GM23338 (cell line): Measurements from ENCODE around the gene SPATA33. TPM values are rescaled to one million over a fixed set of nuclear protein-coding genes. Genes with fewer than 3 reads are reported as not detected.

Source experiments
- ATAC-seq: fragments of 200-7000 bp; cut with Tn5 transposase; 3 replicates; pipeline ENCODE4 v1.9.1; 2020
- DNase-seq: peaks from one replicate; pipeline ENCODE4 v3.0.0-alpha.2; 2015; ENCODE audit warnings: low spot score
- H2AFZ ChIP-seq: fragments of 200-600 bp; sonication (generic); 2 replicates; pipeline ENCODE4 v1.8.0; 2016; ENCODE audit warnings: antibody characterized with exemption, mild to moderate bottlenecking, moderate library complexity
- H3F3A ChIP-seq: fragments of 200-600 bp; sonication (generic); replicated peaks from 2 replicates; pipeline ENCODE4 v1.8.0; 2017; ENCODE audit warnings: antibody characterized with exemption, mixed run types, low read depth
- H3K27ac ChIP-seq: fragments of 200-600 bp; sonication (generic); 2 replicates; pipeline ENCODE4 v1.6.1; 2016; ENCODE audit warnings: low read depth
- H3K27me3 ChIP-seq: fragments of 200-600 bp; sonication (generic); 2 replicates; pipeline ENCODE4 v1.8.0; 2016; ENCODE audit warnings: mild to moderate bottlenecking, mixed run types, moderate library complexity; ENCODE audit not compliant: insufficient read depth
- H3K36me3 ChIP-seq: fragments of 200-600 bp; sonication (generic); 2 replicates; pipeline ENCODE4 v1.8.0; 2016; ENCODE audit warnings: mild to moderate bottlenecking; ENCODE audit not compliant: insufficient read depth
- H3K4me1 ChIP-seq: fragments of 200-600 bp; sonication (generic); 2 replicates; pipeline ENCODE4 v1.8.0; 2016; ENCODE audit warnings: mild to moderate bottlenecking, moderate library complexity; ENCODE audit not compliant: insufficient read depth
- H3K4me2 ChIP-seq: fragments of 200-600 bp; sonication (generic); 2 replicates; pipeline ENCODE4 v1.7.1; 2017; ENCODE audit warnings: mixed run types
- H3K4me3 ChIP-seq: fragments of 200-600 bp; sonication (generic); 2 replicates; pipeline ENCODE4 v1.6.1; 2016; ENCODE audit warnings: mixed run types
- H3K79me2 ChIP-seq: fragments of 200-600 bp; sonication (generic); replicated peaks from 2 replicates; pipeline ENCODE4 v1.8.0; 2017; ENCODE audit warnings: mild to moderate bottlenecking; ENCODE audit not compliant: insufficient read depth
- H3K9me2 ChIP-seq: fragments of 200-600 bp; sonication (generic); 2 replicates; pipeline ENCODE4 v1.8.0; 2017; ENCODE audit not compliant: insufficient read depth
- H4K20me1 ChIP-seq: fragments of 200-600 bp; sonication (generic); replicated peaks from 2 replicates; pipeline ENCODE4 v1.8.0; 2017; ENCODE audit warnings: mild to moderate bottlenecking; ENCODE audit not compliant: insufficient read depth
- H3K27ac Mint-ChIP-seq: 2 replicates; pipeline ENCODE4 v1.8.0; 2020; ENCODE audit warnings: inconsistent platforms, mild to moderate bottlenecking, moderate library complexity, mixed read lengths
- H3K27me3 Mint-ChIP-seq: 3 replicates; pipeline ENCODE4 v1.8.0; 2022; ENCODE audit warnings: low read depth, mild to moderate bottlenecking, moderate library complexity, mixed read lengths, inconsistent platforms; ENCODE audit not compliant: insufficient read depth, poor library complexity
- H3K36me3 Mint-ChIP-seq: 3 replicates; pipeline ENCODE4 v1.8.0; 2021; ENCODE audit warnings: low read depth, mild to moderate bottlenecking, inconsistent platforms, moderate library complexity, mixed read lengths
- H3K4me1 Mint-ChIP-seq: 3 replicates; pipeline ENCODE4 v1.8.0; 2020; ENCODE audit warnings: mild to moderate bottlenecking, inconsistent platforms, mixed read lengths
- H3K4me3 Mint-ChIP-seq: 3 replicates; pipeline ENCODE4 v1.8.0; 2021; ENCODE audit warnings: moderate library complexity, mild to moderate bottlenecking, inconsistent platforms, mixed read lengths
- H3K9me3 Mint-ChIP-seq: 3 replicates; pipeline ENCODE4 v1.8.0; 2020; ENCODE audit warnings: moderate library complexity, mild to moderate bottlenecking, inconsistent platforms, mixed read lengths
- CREB1 ChIP-seq: fragments of 250-450 bp; sonication (Bioruptor Pico); IDR thresholded peaks from 2 replicates; pipeline ENCODE4 v1.5.0; 2020; ENCODE audit warnings: low read depth, mild to moderate bottlenecking, moderate library complexity
- CTCF ChIP-seq, 2 experiments: fragments of 200-600 bp in 1 of 2; sonication (generic) in 1 of 2; conservative IDR thresholded peaks; 2 replicates each; pipeline versions ENCODE4 v1.5.1 to v1.6.1; 2016 to 2017; ENCODE audit warnings: antibody characterized with exemption in 2 of 2, low read depth in 2 of 2, mild to moderate bottlenecking in 2 of 2, moderate library complexity in 1 of 2
- ETS1 ChIP-seq: IDR thresholded peaks from 2 replicates; pipeline ENCODE4 v1.6.1; 2016; ENCODE audit warnings: antibody characterized with exemption
- EZH2phosphoT487 ChIP-seq: fragments of 200-600 bp; sonication (generic); IDR thresholded peaks from one replicate; pipeline ENCODE4 v1.8.1; 2018; ENCODE audit warnings: antibody characterized with exemption; ENCODE audit not compliant: unreplicated experiment
- REST ChIP-seq: IDR thresholded peaks from one replicate; pipeline ENCODE4 v1.6.1; 2018; ENCODE audit warnings: antibody characterized with exemption; ENCODE audit not compliant: unreplicated experiment
- ZNF114 ChIP-seq: fragments of 250-450 bp; sonication (Bioruptor Pico); IDR thresholded peaks from 2 replicates; pipeline ENCODE4 v1.5.0; 2020; ENCODE audit warnings: mild to moderate bottlenecking, moderate library complexity
- ZNF462 ChIP-seq: fragments of 250-450 bp; sonication (Bioruptor Pico); IDR thresholded peaks from 2 replicates; pipeline ENCODE4 v1.5.0; 2020; ENCODE audit warnings: mild to moderate bottlenecking, moderate library complexity
- polyA plus RNA-seq: library from polyadenylated mRNA; unstranded; fragments of >200 nt; fragmentation: Nextera tagmentation; extraction: Ambion mirVana; gene quantifications from 2 replicates; pipeline ENCODE4 v1.2.1, GENCODE V29; 2016
- total RNA-seq: library from RNA; depleted of rRNA; stranded (reverse); fragments of >200 nt; shearing (Covaris generic); gene quantifications from 2 replicates; pipeline ENCODE4 v1.2.3, GENCODE V29; 2014

SPATA33 gene
- total and polyA plus RNA-seq, 2 experiments from 2014 or later = 5.8 to 17.4 TPM

- TF ChIP-seq ZNF462 (CRISPR knock-in tag) = no peak
- no peak for TF ChIP-seq EZH2phosphoT487
- TF ChIP-seq REST = no peak
These were observed 16.0 kb upstream of the SPATA33 start (continued) for GRCh38 chr16:89641458-89642119.

- Histone ChIP-seq H3K9me2 (no peaks in the 10 kb centered on the region), H2AFZ (no peak overlapping the region), H4K20me1 (0 out of 2 replicates have a peak, but pooled peaks cover 3% of the 10 kb centered on the region), H3K79me2 (no peaks in the 10 kb centered on the region), H3K4me1 (no peaks in the 10 kb centered on the region), H3F3A (peaks cover 4% of the 10 kb centered on the region; the same call in 1 of the 2 replicates), H3K27me3 (no peaks in the 10 kb centered on the region), H3K4me3 (no peak overlapping the region), H3K36me3 (no peaks in the 10 kb centered on the region), H3K27ac (no peak overlapping the region), H3K4me2 (no peak overlapping the region)
- H3K36me3 Mint-ChIP-seq = peaks cover 14% of the 10 kb centered on the region
- ATAC-seq (no peak), DNase-seq (no peak)
- H3K4me3 Mint-ChIP-seq = no peak overlapping the region
- peaks cover 12% of the 10 kb centered on the region for H3K27me3 Mint-ChIP-seq
- no peaks in the 10 kb centered on the region; the same call in 2 of the 3 replicates for H3K9me3 Mint-ChIP-seq
- peaks cover 6% of the 10 kb centered on the region; the same call in 2 of the 3 replicates for H3K4me1 Mint-ChIP-seq
- H3K27ac Mint-ChIP-seq = no peak overlapping the region
- TF ChIP-seq ETS1 (no peak), CTCF (conservative IDR thresholded peaks at IDR 0.05; ENCODE audit: low read depth in 2 of 2) (no peak), CREB1 (CRISPR knock-in tag) (no peak), ZNF114 (no peak), REST (no peak)
These were observed 15.1 kb upstream of the SPATA33 start for GRCh38 chr16:89642574-89642973.
